ENCODE measurements around the gene ATXN1. TPM values are rescaled to one million over a fixed set of nuclear protein-coding genes. Genes with fewer than 3 reads are reported as not detected.
A peak's percentile ranks its signal among the peaks of the same experiment; 100 is the strongest.

The ATXN1 gene
- total RNA-seq, 4 donors from 2014 or later: 42.4 to 74.9 (median 52.1) TPM

GRCh38 chr6:16677458-16677857 lies 83.8 kb downstream of the ATXN1 start:
- H3K27me3 ChIP-seq: no peaks in the 10 kb centered on the region
- DNase-seq (ENCODE audit: extremely low spot score): no peak
- WGBS: 57% methylated on average over 2 of the region's 2 CpGs
- TF ChIP-seq, protein P1, sequence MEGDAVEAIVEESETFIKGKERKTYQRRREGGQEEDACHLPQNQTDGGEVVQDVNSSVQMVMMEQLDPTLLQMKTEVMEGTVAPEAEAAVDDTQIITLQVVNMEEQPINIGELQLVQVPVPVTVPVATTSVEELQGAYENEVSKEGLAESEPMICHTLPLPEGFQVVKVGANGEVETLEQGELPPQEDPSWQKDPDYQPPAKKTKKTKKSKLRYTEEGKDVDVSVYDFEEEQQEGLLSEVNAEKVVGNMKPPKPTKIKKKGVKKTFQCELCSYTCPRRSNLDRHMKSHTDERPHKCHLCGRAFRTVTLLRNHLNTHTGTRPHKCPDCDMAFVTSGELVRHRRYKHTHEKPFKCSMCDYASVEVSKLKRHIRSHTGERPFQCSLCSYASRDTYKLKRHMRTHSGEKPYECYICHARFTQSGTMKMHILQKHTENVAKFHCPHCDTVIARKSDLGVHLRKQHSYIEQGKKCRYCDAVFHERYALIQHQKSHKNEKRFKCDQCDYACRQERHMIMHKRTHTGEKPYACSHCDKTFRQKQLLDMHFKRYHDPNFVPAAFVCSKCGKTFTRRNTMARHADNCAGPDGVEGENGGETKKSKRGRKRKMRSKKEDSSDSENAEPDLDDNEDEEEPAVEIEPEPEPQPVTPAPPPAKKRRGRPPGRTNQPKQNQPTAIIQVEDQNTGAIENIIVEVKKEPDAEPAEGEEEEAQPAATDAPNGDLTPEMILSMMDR (IDR thresholded peaks at IDR 0.05): no peak
- no peak for TF ChIP-seq POLR2AphosphoS5 (IDR thresholded peaks at IDR 0.05)
- no peak for TF ChIP-seq POLR2A (IDR thresholded peaks at IDR 0.05; ENCODE audit: low read depth)
- no peak for TF ChIP-seq EP300 (IDR thresholded peaks at IDR 0.05)
- H3K4me1 ChIP-seq: peaks cover 31 to 48% (median 42%) of the 10 kb centered on the region in 4 donors
- H3K27ac ChIP-seq (replicated peaks in 1 of 4): peak overlapping the region in 2 of 4 donors; percentile 5 to 16
- peaks cover 0 to 4% (median 0%) of the 10 kb centered on the region in 4 donors for H3K36me3 ChIP-seq
- intact Hi-C loops (cut with DNase I): no loop called here
- H3K9me3 ChIP-seq: no peaks in the 10 kb centered on the region
- peak overlapping the region in 1 of 4 donors; percentile 16 for H3K4me3 ChIP-seq

- H3K4me3 ChIP-seq: peak overlapping the region in 1 of 4 donors; percentile 16
- H3K27ac ChIP-seq (replicated peaks in 1 of 4): peak overlapping the region in 2 of 4 donors; percentile 5 to 16
- H3K36me3 ChIP-seq: no peaks in the 10 kb centered on the region
- no peak for TF ChIP-seq EP300 (IDR thresholded peaks at IDR 0.05)
- no peaks in the 10 kb centered on the region for H3K27me3 ChIP-seq
- DNase-seq (ENCODE audit: extremely low spot score): no peak
- WGBS: 51% methylated on average over 6 of the region's 6 CpGs
- H3K9me3 ChIP-seq: no peaks in the 10 kb centered on the region
- H3K4me1 ChIP-seq: peaks cover 31 to 49% (median 46%) of the 10 kb centered on the region in 4 donors
- intact Hi-C loops (cut with DNase I): no loop called here
Observed at GRCh38 chr6:16676978-16677377, 84.3 kb downstream of the ATXN1 start.

DNA sequence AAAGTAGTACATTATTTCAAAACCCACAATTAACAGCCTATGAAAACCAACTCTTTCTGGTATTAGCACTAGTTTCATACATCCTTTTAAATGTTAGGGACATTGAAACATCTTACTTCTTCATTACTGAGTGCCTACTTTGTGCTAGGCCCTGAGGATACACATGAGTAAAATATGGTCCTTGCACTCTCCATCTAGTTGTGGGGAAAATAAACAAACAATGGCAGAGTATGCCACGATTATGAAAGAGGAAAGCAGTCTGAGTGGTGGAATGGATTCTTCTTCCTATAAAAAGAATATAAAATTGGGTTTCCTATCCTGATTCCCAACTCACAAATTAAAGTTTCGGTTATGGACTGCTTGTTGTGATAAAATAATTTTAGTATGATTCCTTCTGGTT lies 84.9 kb downstream of the ATXN1 start:
- intact Hi-C loops (cut with DNase I): no loop called here
- TF ChIP-seq, protein P1 (IDR thresholded peaks at IDR 0.05): no peak
- TF ChIP-seq POLR2AphosphoS5 (IDR thresholded peaks at IDR 0.05) (no peak), EP300 (IDR thresholded peaks at IDR 0.05) (no peak), POLR2A (IDR thresholded peaks at IDR 0.05; ENCODE audit: low read depth) (no peak)
- no peaks in the 10 kb centered on the region for H3K9me3 ChIP-seq
- WGBS: 53% methylated on average over 2 of the region's 2 CpGs
- H3K27me3 ChIP-seq: no peaks in the 10 kb centered on the region
- H3K27ac ChIP-seq (replicated peaks in 1 of 4): peak overlapping the region in 1 of 4 donors; percentile 16
- no peak for DNase-seq (ENCODE audit: extremely low spot score)
- H3K36me3 ChIP-seq: no peaks in the 10 kb centered on the region
- no peak overlapping the region for H3K4me3 ChIP-seq
- H3K4me1 ChIP-seq: peaks cover 30 to 49% (median 43%) of the 10 kb centered on the region in 4 donors

- H3K27ac ChIP-seq (replicated peaks in 1 of 4): no peak overlapping the region
- peaks cover 40 to 60% (median 53%) of the 10 kb centered on the region in 4 donors for H3K4me1 ChIP-seq
- intact Hi-C loops (cut with DNase I): no loop called here
Observed at GRCh38 chr6:16674801-16675392, 86.4 kb downstream of the ATXN1 start.

GRCh38 chr6:16673011-16673797 lies 88.1 kb downstream of the ATXN1 start:
- no peaks in the 10 kb centered on the region for H3K27me3 ChIP-seq
- H3K4me3 ChIP-seq: no peak overlapping the region
- no peaks in the 10 kb centered on the region for H3K36me3 ChIP-seq
- H3K27ac ChIP-seq (replicated peaks in 1 of 4): no peak overlapping the region
- H3K9me3 ChIP-seq: no peaks in the 10 kb centered on the region
- intact Hi-C loops (cut with DNase I): no loop called here
- TF ChIP-seq POLR2AphosphoS5 (IDR thresholded peaks at IDR 0.05): no peak
- TF ChIP-seq EP300 (IDR thresholded peaks at IDR 0.05): no peak
- 90% methylated on average over 9 of the region's 9 CpGs for WGBS
- no peak for DNase-seq (ENCODE audit: extremely low spot score)
- peaks cover 48 to 75% (median 67%) of the 10 kb centered on the region in 4 donors for H3K4me1 ChIP-seq

More at GRCh38 chr6:16674801-16675392, 86.4 kb downstream of the ATXN1 start:
- Histone ChIP-seq H3K9me3 (no peaks in the 10 kb centered on the region), H3K4me3 (no peak overlapping the region), H3K27me3 (no peaks in the 10 kb centered on the region), H3K36me3 (no peaks in the 10 kb centered on the region)
- TF ChIP-seq EP300 (IDR thresholded peaks at IDR 0.05) (no peak), POLR2A (IDR thresholded peaks at IDR 0.05; ENCODE audit: low read depth) (no peak), POLR2AphosphoS5 (IDR thresholded peaks at IDR 0.05) (no peak)
- TF ChIP-seq, protein P1 (IDR thresholded peaks at IDR 0.05): no peak
- no peak for DNase-seq (ENCODE audit: extremely low spot score)
- 73% methylated on average over 4 of the region's 4 CpGs for WGBS
